Smooth muscle cell (in vitro differentiated cells): ENCODE data around the gene TMEM272. TPM values are rescaled to one million over a fixed set of nuclear protein-coding genes. Genes with fewer than 3 reads are reported as not detected.

Source experiments
- DNase-seq: peaks from one replicate; lab custom pipeline; 2025; ENCODE audit not compliant: unreplicated experiment; lab: John Stamatoyannopoulos, UW
- H2AFZ ChIP-seq: fragments of 200-600 bp; sonication (generic); 2 replicates; pipeline ENCODE4 v1.6.0; 2016; ENCODE audit warnings: antibody characterized with exemption, low read depth, mild to moderate bottlenecking
- H3F3A ChIP-seq: fragments of 200-600 bp; sonication (generic); 2 replicates; pipeline ENCODE4 v1.6.0; 2017; ENCODE audit warnings: antibody characterized with exemption, low read depth
- H3K27ac ChIP-seq: fragments of 200-600 bp; sonication (generic); 2 replicates; pipeline ENCODE4 v1.5.1; 2016; ENCODE audit warnings: low read depth, mild to moderate bottlenecking
- H3K27me3 ChIP-seq: fragments of 200-600 bp; sonication (generic); 2 replicates; pipeline ENCODE4 v1.6.1; 2016; ENCODE audit warnings: low read depth, mild to moderate bottlenecking
- H3K36me3 ChIP-seq: fragments of 200-600 bp; sonication (generic); 2 replicates; pipeline ENCODE4 v1.5.1; 2016; ENCODE audit warnings: low read depth
- H3K4me1 ChIP-seq: fragments of 200-600 bp; sonication (generic); 2 replicates; pipeline ENCODE4 v1.5.1; 2016; ENCODE audit warnings: low read depth
- H3K4me2 ChIP-seq: fragments of 200-600 bp; sonication (generic); 2 replicates; pipeline ENCODE4 v1.6.0; 2016; ENCODE audit warnings: mild to moderate bottlenecking
- H3K4me3 ChIP-seq: fragments of 200-600 bp; sonication (generic); 2 replicates; pipeline ENCODE4 v1.5.1; 2016; ENCODE audit warnings: mild to moderate bottlenecking
- H3K79me2 ChIP-seq: fragments of 200-600 bp; sonication (generic); 2 replicates; pipeline ENCODE4 v1.6.0; 2016; ENCODE audit warnings: low read depth, mild to moderate bottlenecking
- H3K9ac ChIP-seq: fragments of 200-600 bp; sonication (generic); 2 replicates; pipeline ENCODE4 v1.6.0; 2016; ENCODE audit warnings: low read depth
- H3K9me3 ChIP-seq: fragments of 200-600 bp; sonication (generic); replicated peaks from 2 replicates; pipeline ENCODE4 v1.5.1; 2016; ENCODE audit warnings: low read depth
- H4K20me1 ChIP-seq: fragments of 200-600 bp; sonication (generic); 2 replicates; pipeline ENCODE4 v1.6.0; 2016; ENCODE audit warnings: low read depth
- WGBS: methylation state at CpG from one replicate; pipeline ENCODE4 v1.1.7; 2016; ENCODE audit warnings: low lambda C conversion rate; 5-methylcytosine and 5-hydroxymethylcytosine counted together
- polyA plus RNA-seq: library from polyadenylated mRNA; unstranded; fragments of >200 nt; fragmentation: Nextera tagmentation; extraction: Ambion mirVana; gene quantifications from 2 replicates; pipeline ENCODE4 v1.2.1, GENCODE V29; 2016
- total RNA-seq: library from RNA; depleted of rRNA; stranded (reverse); fragments of >200 nt; gene quantifications from 2 replicates; pipeline ENCODE4 v1.2.3, GENCODE V29; 2014
- TF ChIP-seq, protein P1 (sequence below): fragments of 200-600 bp; sonication (generic); IDR thresholded peaks from 2 replicates; pipeline ENCODE4 v1.5.1; 2017; ENCODE audit warnings: borderline replicate concordance, mild to moderate bottlenecking, antibody characterized with exemption; ENCODE audit not compliant: insufficient read depth, poor library complexity, severe bottlenecking

TMEM272 gene
- total and polyA plus RNA-seq, 2 experiments from 2014 or later = 0.18 to 0.26 TPM

DNA sequence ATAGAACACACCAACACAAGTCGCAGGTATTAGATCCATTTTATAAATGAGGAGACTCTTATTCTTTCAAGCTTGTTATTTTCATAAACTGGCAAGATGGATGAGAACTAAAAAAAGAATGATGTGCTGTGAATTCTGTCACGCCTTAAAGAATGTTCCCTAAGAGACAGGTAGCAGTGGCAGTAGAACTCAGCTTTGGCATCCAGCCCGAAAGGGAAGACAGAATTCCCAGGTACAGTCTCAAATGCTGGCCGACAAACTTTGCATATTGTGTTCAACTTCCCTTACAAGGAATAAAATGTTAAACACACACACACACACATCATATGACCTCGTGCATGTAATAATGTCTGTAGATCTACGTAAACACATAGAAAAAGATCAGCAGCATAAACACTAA is 3.2 kb downstream of the TMEM272 start:
- Histone ChIP-seq H2AFZ (no peak overlapping the region), H3K4me1 (no peaks in the 10 kb centered on the region), H3K4me3 (no peak overlapping the region), H3K79me2 (no peaks in the 10 kb centered on the region), H3K9ac (no peak overlapping the region), H3K9me3 (no peaks in the 10 kb centered on the region), H4K20me1 (no peaks in the 10 kb centered on the region), H3K36me3 (no peaks in the 10 kb centered on the region), H3K27me3 (no peaks in the 10 kb centered on the region), H3F3A (no peaks in the 10 kb centered on the region), H3K4me2 (no peak overlapping the region), H3K27ac (no peak overlapping the region)
- no peak for DNase-seq
- WGBS = 96% methylated on average over 6 of the region's 6 CpGs
- TF ChIP-seq, protein P1, sequence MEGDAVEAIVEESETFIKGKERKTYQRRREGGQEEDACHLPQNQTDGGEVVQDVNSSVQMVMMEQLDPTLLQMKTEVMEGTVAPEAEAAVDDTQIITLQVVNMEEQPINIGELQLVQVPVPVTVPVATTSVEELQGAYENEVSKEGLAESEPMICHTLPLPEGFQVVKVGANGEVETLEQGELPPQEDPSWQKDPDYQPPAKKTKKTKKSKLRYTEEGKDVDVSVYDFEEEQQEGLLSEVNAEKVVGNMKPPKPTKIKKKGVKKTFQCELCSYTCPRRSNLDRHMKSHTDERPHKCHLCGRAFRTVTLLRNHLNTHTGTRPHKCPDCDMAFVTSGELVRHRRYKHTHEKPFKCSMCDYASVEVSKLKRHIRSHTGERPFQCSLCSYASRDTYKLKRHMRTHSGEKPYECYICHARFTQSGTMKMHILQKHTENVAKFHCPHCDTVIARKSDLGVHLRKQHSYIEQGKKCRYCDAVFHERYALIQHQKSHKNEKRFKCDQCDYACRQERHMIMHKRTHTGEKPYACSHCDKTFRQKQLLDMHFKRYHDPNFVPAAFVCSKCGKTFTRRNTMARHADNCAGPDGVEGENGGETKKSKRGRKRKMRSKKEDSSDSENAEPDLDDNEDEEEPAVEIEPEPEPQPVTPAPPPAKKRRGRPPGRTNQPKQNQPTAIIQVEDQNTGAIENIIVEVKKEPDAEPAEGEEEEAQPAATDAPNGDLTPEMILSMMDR = no peak

DNA sequence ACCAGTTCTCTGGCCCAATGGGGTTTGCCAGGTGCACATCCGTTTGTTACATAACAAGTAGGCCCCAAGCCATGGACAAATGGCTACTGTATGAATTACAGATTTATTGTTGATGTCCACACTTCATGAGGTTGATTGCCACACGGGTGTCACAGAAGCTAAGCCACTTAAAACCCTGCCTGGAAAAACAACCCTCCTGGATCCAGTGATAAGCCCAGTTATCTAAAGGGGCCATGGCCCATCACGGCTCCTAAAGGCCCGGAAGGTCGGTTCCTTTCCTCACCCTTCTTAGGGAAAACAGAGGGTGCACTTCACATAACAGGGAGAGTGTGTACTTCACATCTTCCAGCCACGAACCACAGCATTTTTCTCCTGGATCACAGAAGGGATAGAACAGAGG is 4.1 kb downstream of the TMEM272 start:
- TF ChIP-seq, protein P1 = no peak
- no peak for DNase-seq
- H3K9me3 ChIP-seq = no peaks in the 10 kb centered on the region
- H3K36me3 ChIP-seq = no peaks in the 10 kb centered on the region
- H3F3A ChIP-seq = no peaks in the 10 kb centered on the region
- no peak overlapping the region for H2AFZ ChIP-seq
- no peaks in the 10 kb centered on the region for H3K4me1 ChIP-seq
- no peak overlapping the region for H3K4me3 ChIP-seq
- no peak overlapping the region for H3K4me2 ChIP-seq
- no peaks in the 10 kb centered on the region for H3K27me3 ChIP-seq
- 82% methylated on average over 6 of the region's 6 CpGs for WGBS
- no peak overlapping the region for H3K27ac ChIP-seq
- no peak overlapping the region for H3K9ac ChIP-seq
- H4K20me1 ChIP-seq = no peaks in the 10 kb centered on the region
- H3K79me2 ChIP-seq = no peaks in the 10 kb centered on the region

DNA sequence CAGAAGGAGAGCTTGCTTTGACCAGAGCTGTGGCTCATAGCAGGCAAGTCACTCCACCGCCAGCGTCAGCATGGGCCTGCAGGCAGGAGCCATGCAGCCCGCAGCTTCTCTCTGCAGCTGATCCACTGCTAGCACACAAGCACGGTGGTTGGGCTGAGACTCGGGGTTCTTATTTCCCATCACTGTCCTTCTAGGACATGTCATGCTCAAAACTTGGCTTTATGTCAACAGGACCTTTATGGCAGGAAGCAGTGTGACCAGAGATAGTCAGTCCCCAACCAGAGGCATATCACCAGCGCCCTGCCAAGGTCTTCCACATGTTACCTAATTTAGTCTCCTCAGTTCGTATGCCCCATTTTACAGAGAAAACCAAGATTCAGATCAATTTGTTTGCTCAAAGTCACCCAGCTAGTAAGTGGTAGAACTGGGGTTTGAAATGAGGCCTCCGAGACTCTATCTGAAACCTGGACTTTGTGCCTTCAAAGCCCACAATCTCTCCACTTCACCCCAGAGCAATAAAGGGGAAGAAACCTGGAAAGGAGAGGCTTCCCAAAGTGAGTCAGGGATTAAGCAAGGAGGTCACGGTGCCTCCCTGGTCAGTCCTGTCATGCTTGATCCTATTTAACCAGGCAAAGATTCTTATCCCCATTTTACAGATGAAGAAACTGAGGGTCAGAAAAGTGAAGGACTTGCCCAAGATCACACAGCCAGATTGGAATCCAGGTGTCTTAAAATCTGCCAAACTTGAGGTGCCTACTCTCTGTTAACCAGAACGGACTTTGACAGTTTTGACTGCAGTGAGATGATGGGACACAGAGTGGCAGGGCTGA is 5.1 kb downstream of the TMEM272 start:
- WGBS = 95% methylated on average over 10 of the region's 10 CpGs
- no peak overlapping the region for H3K27ac ChIP-seq

More for the DNA sequence above, 5.1 kb downstream of the TMEM272 start:
- H3K4me1 ChIP-seq = no peaks in the 10 kb centered on the region
- no peaks in the 10 kb centered on the region for H3K9me3 ChIP-seq
- no peak overlapping the region for H2AFZ ChIP-seq
- H4K20me1 ChIP-seq = no peaks in the 10 kb centered on the region
- H3K9ac ChIP-seq = no peak overlapping the region
- no peak for DNase-seq
- H3K4me2 ChIP-seq = no peak overlapping the region
- no peaks in the 10 kb centered on the region for H3K79me2 ChIP-seq
- H3K27me3 ChIP-seq = no peaks in the 10 kb centered on the region
- no peaks in the 10 kb centered on the region for H3K36me3 ChIP-seq
- no peaks in the 10 kb centered on the region for H3F3A ChIP-seq
- H3K4me3 ChIP-seq = no peak overlapping the region
- TF ChIP-seq, protein P1 = no peak
